Mesenchymal stem cell (in vitro differentiated cells and primary cell): Measurements from ENCODE around the gene NAV2.

ENCODE experiments used
- DNase-seq: peaks from one replicate; pipeline ENCODE4 v3.0.0-alpha.2; 2013
- H2AFZ ChIP-seq: one replicate; pipeline ENCODE4 v1.6.1; 2013; ENCODE audit warnings: low read depth, mild to moderate bottlenecking, control low read depth, inconsistent platforms, low read length, moderate library complexity
- H2AK5ac ChIP-seq: 2 replicates; pipeline ENCODE4 v1.6.1; 2013; ENCODE audit warnings: low read length, moderate library complexity, mild to moderate bottlenecking, inconsistent platforms; ENCODE audit not compliant: severe bottlenecking
- H2BK120ac ChIP-seq: one replicate; pipeline ENCODE4 v1.6.1; 2013; ENCODE audit warnings: low read depth, mild to moderate bottlenecking, inconsistent platforms, low read length, moderate library complexity
- H2BK12ac ChIP-seq, 2 experiments: one replicate each; pipeline ENCODE4 v1.6.1; 2013; ENCODE audit warnings: inconsistent platforms in 2 of 2, low read length in 2 of 2, mild to moderate bottlenecking in 2 of 2, moderate library complexity in 2 of 2, control low read depth in 1 of 2
- H2BK15ac ChIP-seq: one replicate; pipeline ENCODE4 v1.6.1; 2013; ENCODE audit warnings: mild to moderate bottlenecking, low read depth, inconsistent platforms; ENCODE audit not compliant: poor library complexity, severe bottlenecking
- H2BK5ac ChIP-seq: 2 replicates; pipeline ENCODE4 v1.6.1; 2013; ENCODE audit warnings: low read depth, mild to moderate bottlenecking, low read length, control low read depth, inconsistent platforms; ENCODE audit not compliant: poor library complexity, severe bottlenecking
- H3K14ac ChIP-seq, 2 experiments: one replicate each; pipeline ENCODE4 v1.6.1; 2013; ENCODE audit warnings: inconsistent platforms in 2 of 2, low read length in 2 of 2, control low read depth in 1 of 2, mild to moderate bottlenecking in 1 of 2, moderate library complexity in 1 of 2
- H3K18ac ChIP-seq, 2 experiments: one replicate each; pipeline ENCODE4 v1.6.1; 2013; ENCODE audit warnings: inconsistent platforms in 2 of 2, low read length in 2 of 2, control low read depth in 1 of 2, low read depth in 1 of 2, mild to moderate bottlenecking in 1 of 2
- H3K23ac ChIP-seq, 2 experiments: one replicate each; pipeline ENCODE4 v1.6.1; 2013; ENCODE audit warnings: inconsistent platforms in 2 of 2, low read length in 2 of 2, mild to moderate bottlenecking in 2 of 2, moderate library complexity in 2 of 2, control low read depth in 1 of 2
- H3K27ac ChIP-seq: 2 replicates; pipeline ENCODE4 v1.5.1; 2013; ENCODE audit warnings: mild to moderate bottlenecking, moderate library complexity, low read length, control low read depth, inconsistent platforms; ENCODE audit not compliant: poor library complexity, severe bottlenecking
- H3K27me3 ChIP-seq, 2 experiments: 2 replicates each; pipeline versions ENCODE4 v1.6.1 to v1.7.0; 2013; ENCODE audit warnings: low read length in 2 of 2, mild to moderate bottlenecking in 2 of 2, moderate library complexity in 2 of 2, control low read depth in 1 of 2, inconsistent platforms in 1 of 2; ENCODE audit not compliant: control insufficient read depth in 1 of 2, insufficient read depth in 1 of 2
- H3K36me3 ChIP-seq, 2 experiments: 2 replicates each; pipeline versions ENCODE4 v1.6.1 to v1.7.0; 2013; ENCODE audit warnings: low read length in 2 of 2, control low read depth in 1 of 2, inconsistent platforms in 1 of 2, low read depth in 1 of 2, mild to moderate bottlenecking in 1 of 2; ENCODE audit not compliant: insufficient read depth in 2 of 2, control insufficient read depth in 1 of 2
- H3K4ac ChIP-seq, 2 experiments: one replicate each; pipeline ENCODE4 v1.6.1; 2013; ENCODE audit warnings: inconsistent platforms in 2 of 2, low read length in 2 of 2, mild to moderate bottlenecking in 2 of 2, moderate library complexity in 2 of 2, control low read depth in 1 of 2, low read depth in 1 of 2
- H3K4me1 ChIP-seq: 2 replicates; pipeline ENCODE4 v1.6.1; 2013; ENCODE audit warnings: low read depth, low read length, control low read depth; ENCODE audit not compliant: control insufficient read depth, insufficient read depth
- H3K4me2 ChIP-seq: 2 replicates; pipeline ENCODE4 v1.6.1; 2013; ENCODE audit warnings: low read length, mild to moderate bottlenecking, inconsistent platforms; ENCODE audit not compliant: poor library complexity, severe bottlenecking
- H3K4me3 ChIP-seq, 2 experiments: 2 replicates each; pipeline versions ENCODE4 v1.5.1 to v1.7.0; 2013; ENCODE audit warnings: low read length in 2 of 2, mild to moderate bottlenecking in 2 of 2, control low read depth in 1 of 2, low read depth in 1 of 2; ENCODE audit not compliant: insufficient read depth in 1 of 2
- H3K79me1 ChIP-seq: replicated peaks from 2 replicates; pipeline ENCODE4 v1.6.1; 2013; ENCODE audit warnings: mild to moderate bottlenecking, control low read depth, low read length, inconsistent platforms; ENCODE audit not compliant: poor library complexity, severe bottlenecking
- H3K9ac ChIP-seq: 2 replicates; pipeline ENCODE4 v1.7.0; 2013; ENCODE audit warnings: mild to moderate bottlenecking, low read length, moderate library complexity
- H3K9me3 ChIP-seq: 2 replicates; pipeline ENCODE4 v1.7.0; 2013; ENCODE audit warnings: mild to moderate bottlenecking, low read length; ENCODE audit not compliant: control insufficient read depth
- H4K8ac ChIP-seq: one replicate; pipeline ENCODE4 v1.6.1; 2013; ENCODE audit warnings: inconsistent platforms, mild to moderate bottlenecking, low read length, moderate library complexity
- H4K91ac ChIP-seq: one replicate; pipeline ENCODE4 v1.6.1; 2013; ENCODE audit warnings: mild to moderate bottlenecking, low read length, inconsistent platforms
- WGBS: methylation state at CpG from one replicate; pipeline ENCODE4 v1.1.7; 2013; ENCODE audit warnings: mixed read lengths; 5-methylcytosine and 5-hydroxymethylcytosine counted together

NAV2 gene

DNA sequence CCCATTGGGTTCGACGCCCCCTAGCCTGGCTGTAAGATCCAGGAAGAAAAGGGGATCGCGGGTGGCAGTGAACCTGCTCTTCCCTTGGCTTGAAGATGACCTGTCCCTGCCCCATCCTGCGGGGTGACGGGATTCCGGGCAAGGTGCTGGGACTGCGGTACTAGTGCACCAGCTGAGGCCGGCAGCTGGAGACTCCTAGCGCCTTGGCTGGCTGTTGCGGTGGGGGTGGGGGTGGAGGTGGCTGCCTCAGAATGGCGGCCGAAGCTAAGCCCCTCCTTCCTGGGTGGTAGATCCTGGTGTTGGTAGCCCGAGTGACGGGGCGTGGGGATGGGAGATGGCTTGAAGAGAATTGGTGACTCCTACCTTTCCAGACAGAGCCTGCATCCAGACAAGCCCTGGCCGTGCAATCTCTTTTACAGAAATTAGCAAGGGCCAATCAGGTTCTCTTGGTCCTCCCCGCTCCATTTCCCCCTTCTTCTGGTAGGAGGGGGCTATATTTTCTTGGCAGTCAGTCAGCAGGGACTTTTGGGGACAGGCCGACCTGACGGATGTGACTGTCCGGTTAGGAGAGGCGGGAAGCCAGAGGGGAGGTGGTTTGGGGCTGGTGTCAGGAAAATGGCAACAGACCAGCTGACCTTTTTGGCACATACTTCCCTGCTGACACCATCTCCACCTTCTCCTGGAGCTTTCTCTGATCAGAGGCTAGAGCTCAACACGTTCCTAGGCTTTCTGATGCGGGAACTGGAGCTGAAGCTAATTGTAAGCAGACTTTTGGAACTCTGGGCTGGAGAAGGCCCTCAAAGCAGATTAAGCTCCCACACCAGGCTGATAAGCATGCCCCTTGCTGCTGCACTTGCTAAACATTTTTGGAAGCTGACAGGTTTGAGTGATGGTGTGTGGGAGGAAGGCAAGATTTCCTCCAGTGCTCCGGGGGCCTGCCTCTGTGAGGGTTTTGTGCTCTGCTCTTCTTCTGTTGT is 2.0 kb downstream of the NAV2 start:
- H3K18ac ChIP-seq = peak overlapping the region in 1 of 2 experiments; percentile 16
- H3K27ac ChIP-seq = peak overlapping the region; percentile 81
- peak overlapping the region; percentile 99 for H3K4me2 ChIP-seq
- peak overlapping the region; percentile 38 for H4K8ac ChIP-seq
- peak overlapping the region; percentile 44 for H2AK5ac ChIP-seq
- H3K79me1 ChIP-seq = peaks cover 17% of the 10 kb centered on the region
- H2BK5ac ChIP-seq = no peak overlapping the region
- H2AFZ ChIP-seq = peak overlapping the region; percentile 0
- peak overlapping the region; percentile 71 to 93 for H3K4me3 ChIP-seq
- H2BK120ac ChIP-seq = no peak overlapping the region
- H3K4ac ChIP-seq = no peak overlapping the region
- 31% methylated on average over 17 of the region's 25 CpGs for WGBS
- H3K4me1 ChIP-seq = peaks cover 29% of the 10 kb centered on the region
- H3K9ac ChIP-seq = peak overlapping the region; percentile 96
- peak overlapping the region in 1 of 2 experiments; percentile 23 for H2BK12ac ChIP-seq
- H3K36me3 ChIP-seq = peaks cover 0 to 11% of the 10 kb centered on the region in 2 experiments
- H3K27me3 ChIP-seq = no peaks in the 10 kb centered on the region
- no peak overlapping the region for H2BK15ac ChIP-seq
- H3K14ac ChIP-seq = no peak overlapping the region
- H3K23ac ChIP-seq = no peak overlapping the region
- no peak overlapping the region for H4K91ac ChIP-seq
- peak; percentile 21 for DNase-seq
- H3K9me3 ChIP-seq = no peaks in the 10 kb centered on the region

DNA sequence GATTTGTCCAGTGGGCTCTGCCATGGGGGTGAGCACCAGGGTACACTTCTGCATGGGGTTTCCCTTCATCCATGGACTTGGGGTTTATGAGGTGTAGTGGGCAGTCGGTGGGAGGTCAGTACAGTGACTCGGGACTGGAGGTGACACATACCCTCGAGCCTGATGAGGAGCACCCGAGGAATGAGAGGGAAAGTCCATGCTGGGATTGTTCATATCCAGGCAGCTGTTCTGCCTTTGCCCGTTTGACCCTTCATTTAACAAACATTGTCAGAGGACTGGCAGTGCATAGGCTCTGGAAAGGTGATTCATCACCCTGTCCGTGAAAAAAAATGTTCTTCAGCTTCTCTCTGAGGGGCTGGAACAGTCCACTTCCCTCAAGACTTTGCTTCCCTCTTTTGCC is 2.7 kb downstream of the NAV2 start:
- H2AK5ac ChIP-seq = no peak overlapping the region
- no peak overlapping the region for H4K91ac ChIP-seq
- peaks cover 29% of the 10 kb centered on the region for H3K4me1 ChIP-seq
- H3K4me3 ChIP-seq = peak overlapping the region in 1 of 2 experiments; percentile 93
- no peak overlapping the region for H4K8ac ChIP-seq
- H2BK120ac ChIP-seq = no peak overlapping the region
- H3K23ac ChIP-seq = no peak overlapping the region
- H3K9me3 ChIP-seq = no peaks in the 10 kb centered on the region
- H2BK15ac ChIP-seq = peak overlapping the region; percentile 39
- H3K27ac ChIP-seq = peak overlapping the region; percentile 81
- H2BK12ac ChIP-seq = peak overlapping the region in 1 of 2 experiments; percentile 59
- no peaks in the 10 kb centered on the region for H3K27me3 ChIP-seq
- H3K36me3 ChIP-seq = peaks cover 0 to 18% of the 10 kb centered on the region in 2 experiments
- peak overlapping the region; percentile 96 for H3K9ac ChIP-seq
- H3K79me1 ChIP-seq = peaks cover 23% of the 10 kb centered on the region
- no peak overlapping the region for H3K18ac ChIP-seq
- 2% methylated on average over 6 of the region's 6 CpGs for WGBS
- H3K4me2 ChIP-seq = peak overlapping the region; percentile 99
- H2BK5ac ChIP-seq = no peak overlapping the region
- no peak overlapping the region for H3K14ac ChIP-seq
- no peak overlapping the region for H2AFZ ChIP-seq
- no peak overlapping the region for H3K4ac ChIP-seq
- DNase-seq = peak; percentile 90

DNA sequence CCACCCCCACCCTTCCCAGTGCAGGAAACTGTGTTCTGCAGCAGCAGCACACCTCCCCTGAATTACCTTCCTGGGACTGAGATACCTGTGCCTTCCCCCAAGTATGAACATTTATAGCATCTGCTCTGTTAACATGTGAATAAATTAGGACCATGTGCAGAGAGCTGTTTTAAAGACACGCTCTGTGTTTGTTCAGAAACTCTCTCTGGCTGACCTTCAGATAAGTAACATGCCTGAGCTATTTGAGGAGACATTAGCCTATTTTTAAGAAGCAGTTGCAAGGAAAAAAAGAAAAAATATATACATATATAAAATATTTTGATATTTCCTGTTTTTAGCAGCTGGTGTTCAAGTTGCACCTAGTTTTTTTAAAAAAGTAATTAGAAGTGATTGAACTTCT is 5.4 kb downstream of the NAV2 start:
- no peak overlapping the region for H2BK120ac ChIP-seq
- H3K14ac ChIP-seq = no peak overlapping the region
- H3K18ac ChIP-seq = no peak overlapping the region
- H3K23ac ChIP-seq = no peak overlapping the region
- H2AK5ac ChIP-seq = no peak overlapping the region
- H3K9ac ChIP-seq = no peak overlapping the region
- no peaks in the 10 kb centered on the region for H3K9me3 ChIP-seq
- no peak overlapping the region for H4K8ac ChIP-seq
- no peaks in the 10 kb centered on the region for H3K27me3 ChIP-seq
- H3K4me3 ChIP-seq = no peak overlapping the region
- DNase-seq = no peak
- H3K4ac ChIP-seq = no peak overlapping the region
- peaks cover 0 to 40% of the 10 kb centered on the region in 2 experiments for H3K36me3 ChIP-seq
- no peak overlapping the region for H2BK5ac ChIP-seq
- no CpG with 5 or more reads among the region's 1 CpG for WGBS
- peaks cover 31% of the 10 kb centered on the region for H3K4me1 ChIP-seq
- H2BK15ac ChIP-seq = no peak overlapping the region
- H3K79me1 ChIP-seq = peaks cover 24% of the 10 kb centered on the region
- H2AFZ ChIP-seq = no peak overlapping the region
- no peak overlapping the region for H2BK12ac ChIP-seq
- no peak overlapping the region for H3K4me2 ChIP-seq
- no peak overlapping the region for H4K91ac ChIP-seq
- H3K27ac ChIP-seq = no peak overlapping the region

DNA sequence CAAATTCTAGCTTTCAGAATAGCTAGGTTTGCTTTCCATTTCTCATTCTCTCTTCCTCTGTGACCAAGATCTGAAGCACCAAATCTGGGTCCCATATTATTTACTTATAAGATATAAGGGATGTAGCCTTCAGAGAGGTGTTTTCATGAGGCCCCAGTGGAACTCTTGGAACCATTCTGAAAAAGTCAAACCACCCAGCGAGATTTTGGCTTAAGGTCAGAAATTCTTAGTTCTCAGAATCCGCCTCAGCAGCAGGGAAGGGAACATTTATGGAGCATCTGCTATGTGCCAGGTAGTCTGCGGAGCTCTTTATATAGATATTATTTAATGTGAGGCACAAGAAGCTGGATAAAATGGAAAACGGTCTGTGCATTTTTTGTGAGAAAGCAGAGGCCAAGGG is 6.3 kb downstream of the NAV2 start:
- no peak overlapping the region for H3K23ac ChIP-seq
- H3K36me3 ChIP-seq = peaks cover 0 to 43% of the 10 kb centered on the region in 2 experiments
- DNase-seq = no peak
- H3K4me2 ChIP-seq = no peak overlapping the region
- no peak overlapping the region for H2BK12ac ChIP-seq
- no peak overlapping the region for H3K18ac ChIP-seq
- no peak overlapping the region for H2AFZ ChIP-seq
- no peaks in the 10 kb centered on the region for H3K27me3 ChIP-seq
- no peak overlapping the region for H3K27ac ChIP-seq
- no peak overlapping the region for H2BK5ac ChIP-seq
- H4K8ac ChIP-seq = no peak overlapping the region
- H3K4ac ChIP-seq = no peak overlapping the region
- peaks cover 20% of the 10 kb centered on the region for H3K79me1 ChIP-seq
- WGBS = 97% methylated on average over 4 of the region's 4 CpGs
- H3K9ac ChIP-seq = no peak overlapping the region
- no peak overlapping the region for H2BK15ac ChIP-seq
- no peak overlapping the region for H2BK120ac ChIP-seq
- peaks cover 28% of the 10 kb centered on the region for H3K4me1 ChIP-seq
- H3K9me3 ChIP-seq = no peaks in the 10 kb centered on the region
- H3K14ac ChIP-seq = no peak overlapping the region
- no peak overlapping the region for H3K4me3 ChIP-seq
- no peak overlapping the region for H4K91ac ChIP-seq
- H2AK5ac ChIP-seq = no peak overlapping the region
